Neural progenitor cell (in vitro differentiated cells): ENCODE data around the gene RPRD2.

ENCODE experiments used
- EZH2 ChIP-seq: fragments of 200-600 bp; sonication (generic); IDR thresholded peaks from 2 replicates; pipeline ENCODE4 v1.6.1; 2017; ENCODE audit warnings: antibody characterized with exemption, mild to moderate bottlenecking, moderate library complexity
- EZH2phosphoT487 ChIP-seq: fragments of 200-600 bp; sonication (generic); IDR thresholded peaks from 2 replicates; pipeline ENCODE4 v1.6.1; 2017; ENCODE audit warnings: antibody characterized with exemption
- TF ChIP-seq, protein P1 (sequence below): fragments of 200-600 bp; sonication (generic); IDR thresholded peaks from 2 replicates; pipeline ENCODE4 v1.5.1; 2017; ENCODE audit warnings: antibody characterized with exemption, mild to moderate bottlenecking

DNA sequence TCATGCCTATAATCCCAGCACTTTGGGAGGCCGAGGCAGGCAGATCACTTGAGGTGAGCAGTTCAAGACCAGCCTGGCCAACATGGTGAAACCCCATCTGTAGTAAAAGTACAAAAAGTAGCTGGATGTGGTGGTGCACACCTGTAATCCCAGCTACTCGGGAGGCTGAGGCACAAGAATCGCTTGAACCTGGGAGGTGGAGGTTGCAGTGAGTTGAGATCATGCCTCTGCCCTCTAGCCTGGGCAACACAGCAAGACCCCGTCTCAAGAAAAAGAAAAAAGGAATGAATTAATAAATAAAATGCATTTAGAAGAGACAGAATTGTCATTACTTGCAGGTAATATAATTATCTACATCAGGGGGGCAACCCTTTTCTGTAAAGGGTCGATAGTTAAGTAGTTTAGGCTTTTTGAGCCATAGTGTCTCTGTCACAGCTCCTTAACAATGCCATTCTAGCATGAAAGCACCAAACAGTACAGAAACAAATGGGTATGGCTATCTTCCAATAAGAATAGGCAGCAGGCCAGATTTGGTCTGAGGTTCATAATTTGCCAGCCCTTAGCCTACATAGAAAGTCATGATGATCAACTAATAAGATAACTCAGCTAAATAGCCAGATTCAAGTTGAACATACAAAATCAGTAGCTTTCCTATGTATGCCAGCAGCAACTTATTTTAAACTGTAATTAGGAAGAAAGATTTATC lies 56.8 kb downstream of the RPRD2 start:
- TF ChIP-seq, protein P1, sequence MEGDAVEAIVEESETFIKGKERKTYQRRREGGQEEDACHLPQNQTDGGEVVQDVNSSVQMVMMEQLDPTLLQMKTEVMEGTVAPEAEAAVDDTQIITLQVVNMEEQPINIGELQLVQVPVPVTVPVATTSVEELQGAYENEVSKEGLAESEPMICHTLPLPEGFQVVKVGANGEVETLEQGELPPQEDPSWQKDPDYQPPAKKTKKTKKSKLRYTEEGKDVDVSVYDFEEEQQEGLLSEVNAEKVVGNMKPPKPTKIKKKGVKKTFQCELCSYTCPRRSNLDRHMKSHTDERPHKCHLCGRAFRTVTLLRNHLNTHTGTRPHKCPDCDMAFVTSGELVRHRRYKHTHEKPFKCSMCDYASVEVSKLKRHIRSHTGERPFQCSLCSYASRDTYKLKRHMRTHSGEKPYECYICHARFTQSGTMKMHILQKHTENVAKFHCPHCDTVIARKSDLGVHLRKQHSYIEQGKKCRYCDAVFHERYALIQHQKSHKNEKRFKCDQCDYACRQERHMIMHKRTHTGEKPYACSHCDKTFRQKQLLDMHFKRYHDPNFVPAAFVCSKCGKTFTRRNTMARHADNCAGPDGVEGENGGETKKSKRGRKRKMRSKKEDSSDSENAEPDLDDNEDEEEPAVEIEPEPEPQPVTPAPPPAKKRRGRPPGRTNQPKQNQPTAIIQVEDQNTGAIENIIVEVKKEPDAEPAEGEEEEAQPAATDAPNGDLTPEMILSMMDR: no peak
- no peak for TF ChIP-seq EZH2phosphoT487
- no peak for TF ChIP-seq EZH2
